GM19328 (cell line): ENCODE results near the gene ADAP1.

Source experiments
- ATAC-seq: cut with Tn5 transposase; IDR thresholded peaks from one replicate; pipeline ENCODE4 v1.9.1; 2021; ENCODE audit warnings: mild to moderate bottlenecking, moderate library complexity; ENCODE audit not compliant: unreplicated experiment

Gene ADAP1

DNA sequence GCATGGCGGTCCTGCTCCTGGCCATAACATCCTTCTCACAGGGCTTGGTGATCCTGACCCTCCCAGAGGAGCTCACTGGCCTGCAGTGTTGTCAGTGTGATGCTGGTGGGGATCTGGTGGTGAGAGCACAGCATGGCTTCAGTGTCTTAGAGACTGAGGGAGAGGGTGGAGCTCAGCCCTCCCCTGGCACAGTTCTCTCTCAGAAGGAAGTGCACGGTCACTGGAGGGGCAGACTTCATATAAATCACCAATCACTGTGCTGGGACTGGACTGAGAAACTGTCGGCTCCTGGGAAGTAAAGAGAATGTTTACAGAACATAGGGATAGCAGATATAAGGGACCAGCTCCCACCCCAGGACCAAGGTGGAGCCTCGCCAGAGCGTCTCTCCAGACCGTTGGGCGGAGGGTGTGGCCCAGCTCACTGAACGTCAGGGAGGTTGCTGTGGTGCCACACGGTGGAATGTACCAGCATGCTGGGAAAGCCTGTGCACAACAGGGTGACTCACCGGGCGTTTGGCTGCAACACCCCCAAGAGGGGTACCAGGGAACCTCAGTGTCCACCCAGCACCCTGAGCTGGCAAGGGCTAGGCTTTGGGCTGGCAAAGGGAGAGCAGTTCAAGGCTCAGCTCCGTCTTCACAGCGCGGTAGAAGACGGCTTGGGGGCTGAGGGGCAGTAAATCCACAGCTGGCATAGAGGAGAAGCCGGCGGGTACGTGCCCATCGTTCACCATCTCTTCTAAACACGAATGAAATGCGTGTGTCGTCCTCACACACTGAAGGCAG, 86.9 kb downstream of the ADAP1 start:
- no peak for ATAC-seq

DNA sequence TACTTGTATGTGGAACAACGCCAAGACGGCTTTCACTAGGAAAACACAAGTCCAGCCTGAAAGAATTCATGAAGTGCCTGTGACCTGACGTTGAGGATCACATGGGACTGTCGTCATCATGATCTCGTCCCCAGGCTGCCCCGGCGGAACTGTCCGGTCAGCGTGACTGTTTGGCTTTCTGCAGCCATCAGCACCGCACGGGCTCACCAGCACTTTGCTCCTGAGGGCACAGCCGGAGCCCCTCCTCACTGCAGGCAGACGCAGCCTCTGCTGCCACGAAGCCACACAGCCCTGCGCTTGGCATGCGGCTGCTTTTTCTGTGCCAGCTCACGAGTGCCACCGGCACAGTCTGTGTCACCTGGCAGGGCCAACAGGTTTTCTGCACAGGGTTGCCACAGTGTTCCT, 87.5 kb downstream of the ADAP1 start:
- ATAC-seq = no peak

DNA sequence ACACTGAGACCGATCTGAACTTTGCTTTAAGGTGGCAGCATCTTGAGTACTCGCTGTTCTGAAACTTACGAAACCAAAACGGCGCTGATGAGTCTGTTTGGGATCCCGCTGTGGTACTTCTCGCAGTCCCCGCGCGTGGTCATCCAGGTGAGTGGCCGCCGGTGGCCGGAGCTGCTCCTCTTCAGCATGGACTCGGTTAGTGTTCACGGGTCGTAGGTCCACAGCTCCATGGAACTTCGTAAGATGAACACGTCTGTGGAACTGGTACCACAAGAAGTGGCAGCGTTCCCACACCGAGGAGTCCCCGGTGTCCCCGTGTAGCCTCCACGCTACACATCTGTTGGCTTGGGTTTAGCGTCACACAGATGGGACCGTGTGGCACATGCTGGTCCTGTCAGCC, 88.6 kb downstream of the ADAP1 start:
- no peak for ATAC-seq

DNA sequence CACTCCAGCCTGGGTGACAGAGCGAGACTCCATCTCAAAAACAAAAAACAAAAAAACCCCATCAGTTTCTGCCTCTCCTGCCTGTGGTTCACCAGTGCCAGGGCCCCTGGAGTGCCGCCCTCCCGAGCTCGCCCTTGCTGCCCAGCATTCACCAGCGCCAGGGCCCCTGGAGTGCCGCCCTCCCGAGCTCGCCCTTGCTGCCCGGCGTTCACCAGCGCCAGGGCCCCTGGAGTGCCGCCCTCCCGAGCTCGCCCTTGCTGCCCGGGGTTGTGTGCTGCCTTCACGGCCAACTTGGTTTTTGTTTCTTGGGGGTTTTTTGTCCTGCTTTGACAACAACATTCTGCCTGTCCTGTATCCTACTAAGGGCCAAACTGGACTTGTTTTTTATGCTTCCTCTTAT, 91.4 kb downstream of the ADAP1 start:
- no peak for ATAC-seq

DNA sequence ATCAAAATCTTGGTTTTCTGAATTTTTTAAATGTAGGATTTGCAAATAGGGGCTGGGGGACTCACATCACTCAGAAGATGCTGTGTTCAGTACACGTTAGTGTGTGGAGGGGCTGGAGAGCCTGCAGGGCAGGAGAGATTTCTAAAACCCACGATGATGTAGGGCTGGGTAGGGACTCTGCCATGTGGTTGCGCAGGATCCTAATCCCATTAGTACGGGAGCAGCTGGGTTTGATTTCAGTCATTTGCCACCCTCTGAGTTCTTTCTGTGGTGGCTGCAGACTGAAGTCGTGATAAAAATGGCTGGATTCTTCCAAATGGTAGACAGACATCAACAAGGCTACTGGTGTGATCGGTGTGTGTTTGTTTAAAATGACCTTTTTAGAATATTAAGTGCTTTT, 92.3 kb downstream of the ADAP1 start:
- ATAC-seq = no peak

DNA sequence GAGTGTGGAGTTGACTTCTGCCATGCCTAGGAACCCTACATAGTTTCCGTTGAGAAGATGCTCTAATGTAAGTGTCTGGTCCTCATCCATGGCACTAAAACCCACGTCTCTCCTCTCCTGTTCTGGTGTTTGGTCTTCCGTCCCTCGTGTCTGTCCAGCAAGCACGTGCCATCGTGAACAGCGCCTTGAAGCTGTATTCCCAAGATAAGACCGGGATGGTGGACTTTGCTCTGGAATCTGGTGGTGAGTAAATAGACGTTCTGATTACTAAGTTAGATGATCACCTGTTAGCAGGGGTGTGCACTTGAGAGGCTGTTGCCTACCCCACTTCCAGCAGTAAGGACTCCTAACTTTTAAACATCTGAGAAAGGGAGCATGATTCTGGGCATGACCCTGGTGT, 93.3 kb downstream of the ADAP1 start:
- ATAC-seq = no peak

DNA sequence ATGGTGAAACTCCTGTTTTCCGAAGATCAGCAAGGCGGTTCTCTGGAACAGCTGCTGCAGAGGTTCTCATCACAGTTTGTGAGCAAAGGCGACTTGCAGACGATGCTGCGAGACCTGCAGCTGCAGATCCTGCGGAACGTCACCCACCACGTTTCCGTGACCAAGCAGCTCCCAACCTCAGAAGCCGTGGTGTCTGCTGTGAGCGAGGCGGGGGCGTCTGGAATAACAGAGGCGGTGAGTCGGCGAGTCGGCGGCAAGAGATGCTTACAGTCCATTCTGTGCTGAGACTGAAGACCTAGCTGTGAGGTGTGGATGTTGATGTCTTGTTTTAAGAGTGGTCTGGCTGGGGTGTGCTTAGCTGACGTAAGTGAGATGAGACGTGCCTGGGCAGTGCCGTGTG, 94.3 kb downstream of the ADAP1 start:
- ATAC-seq = no peak

DNA sequence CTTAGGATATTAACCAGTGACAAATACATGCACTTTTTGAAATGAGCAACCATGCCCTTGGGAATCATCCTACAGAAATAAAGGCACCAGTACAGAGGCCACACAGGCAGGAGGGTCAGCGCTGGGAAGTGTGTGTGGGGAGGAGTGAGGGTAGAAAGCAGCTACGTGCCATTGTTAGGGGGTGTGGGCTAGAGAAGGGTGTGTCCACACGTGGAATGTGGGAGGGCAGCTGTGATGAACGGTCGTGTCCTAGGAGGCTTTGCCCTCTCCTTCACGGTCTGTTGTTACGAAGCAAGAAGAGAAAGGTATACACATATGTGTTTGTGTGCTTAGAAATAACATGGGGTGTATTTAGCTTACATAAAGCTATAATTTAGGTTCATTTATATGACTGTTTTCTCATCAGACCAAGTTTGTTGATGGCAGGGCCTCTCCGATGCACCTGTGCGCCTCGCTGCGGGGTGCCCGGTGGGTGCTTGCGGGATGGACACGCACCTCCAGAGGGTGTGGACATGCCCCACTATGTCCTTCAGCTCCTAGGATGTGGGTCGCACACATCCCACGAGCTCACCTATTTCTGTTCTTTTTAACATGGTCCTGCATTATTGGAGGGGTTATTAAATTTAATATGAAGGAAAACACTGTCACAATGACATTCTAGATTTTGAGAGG, 95.0 kb downstream of the ADAP1 start:
- no peak for ATAC-seq

DNA sequence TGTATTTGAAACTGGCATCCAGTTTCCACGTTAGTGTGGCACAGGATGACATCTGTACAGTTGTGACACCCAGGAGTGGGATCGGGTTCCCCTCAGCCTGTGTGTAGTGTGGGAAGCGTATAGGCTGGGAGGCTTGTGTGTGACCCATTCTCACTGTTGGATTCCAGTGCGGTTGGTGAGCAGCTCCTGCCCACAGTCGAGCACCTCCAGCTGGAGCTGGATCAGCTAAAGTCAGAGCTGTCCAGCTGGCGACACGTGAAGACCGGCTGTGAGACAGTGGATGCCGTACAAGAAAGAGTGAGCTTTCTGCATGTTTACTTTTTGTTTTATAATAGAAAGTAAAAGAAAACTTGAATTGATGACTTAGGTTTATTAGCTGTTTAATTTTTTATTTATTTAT, 96.8 kb downstream of the ADAP1 start:
- ATAC-seq = no peak

DNA sequence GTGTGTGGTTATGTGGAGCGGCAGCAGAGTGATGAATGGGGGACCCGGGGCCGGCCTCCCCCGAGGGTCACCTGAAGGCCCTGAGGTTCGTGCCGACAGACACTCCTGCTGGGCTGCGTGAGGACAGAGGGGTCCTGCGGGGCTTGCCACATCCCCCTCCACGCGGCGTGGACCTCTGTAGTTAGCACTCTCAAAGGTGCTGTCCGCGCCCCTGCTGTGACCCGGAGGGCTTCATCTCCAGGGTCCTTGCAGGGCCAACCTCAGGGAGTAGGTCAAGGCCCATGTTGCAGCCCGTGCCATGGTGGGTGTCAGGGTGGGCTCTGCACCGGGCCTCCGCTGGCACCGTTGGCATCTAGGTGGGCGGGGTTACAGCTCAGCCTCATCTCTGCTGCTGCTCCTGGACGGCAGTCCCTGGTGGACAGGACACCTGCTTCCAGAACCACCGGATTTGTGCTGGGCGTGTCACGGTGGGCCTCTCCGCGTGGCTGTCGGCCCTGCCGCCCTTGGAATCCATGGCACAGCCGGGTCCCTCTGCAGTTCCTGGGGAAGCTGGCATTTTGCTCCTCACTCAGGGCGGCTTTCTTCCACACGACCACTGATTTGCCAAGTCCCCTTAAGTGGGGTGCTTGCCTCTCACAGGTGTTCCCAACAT, 97.9 kb downstream of the ADAP1 start:
- no peak for ATAC-seq

DNA sequence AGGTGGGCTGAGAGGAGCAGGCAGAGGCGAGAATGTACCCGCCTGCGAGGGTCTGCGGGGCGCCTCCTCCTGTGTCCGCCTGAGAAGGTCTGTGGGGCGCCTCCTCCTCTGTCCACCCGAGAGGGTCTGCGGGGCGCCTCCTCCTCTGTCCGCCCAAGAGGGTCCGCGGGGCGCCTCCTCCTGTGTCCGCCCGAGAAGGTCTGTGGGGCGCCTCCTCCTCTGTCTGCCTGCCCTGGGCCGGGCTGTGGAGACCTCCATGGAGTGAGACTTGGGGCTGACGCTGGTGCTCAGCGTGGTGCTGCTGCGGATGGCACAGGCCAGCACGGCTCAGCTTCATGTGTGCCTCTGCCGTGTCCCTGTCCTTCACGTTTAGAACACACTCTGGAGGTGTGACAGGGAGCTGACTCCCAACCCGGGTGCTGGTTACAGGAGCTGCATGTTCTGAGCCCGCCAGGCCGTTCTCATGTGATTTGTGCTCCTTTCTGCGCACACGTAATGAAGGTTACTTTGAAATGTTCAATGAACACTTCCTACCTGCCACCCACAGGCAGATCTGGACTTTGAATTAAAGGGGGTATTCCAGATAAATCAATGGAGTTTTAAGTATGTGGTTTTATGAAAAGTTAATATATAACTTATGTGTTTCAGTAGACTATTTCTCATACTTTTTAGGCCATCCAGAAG, 98.7 kb downstream of the ADAP1 start:
- no peak for ATAC-seq

DNA sequence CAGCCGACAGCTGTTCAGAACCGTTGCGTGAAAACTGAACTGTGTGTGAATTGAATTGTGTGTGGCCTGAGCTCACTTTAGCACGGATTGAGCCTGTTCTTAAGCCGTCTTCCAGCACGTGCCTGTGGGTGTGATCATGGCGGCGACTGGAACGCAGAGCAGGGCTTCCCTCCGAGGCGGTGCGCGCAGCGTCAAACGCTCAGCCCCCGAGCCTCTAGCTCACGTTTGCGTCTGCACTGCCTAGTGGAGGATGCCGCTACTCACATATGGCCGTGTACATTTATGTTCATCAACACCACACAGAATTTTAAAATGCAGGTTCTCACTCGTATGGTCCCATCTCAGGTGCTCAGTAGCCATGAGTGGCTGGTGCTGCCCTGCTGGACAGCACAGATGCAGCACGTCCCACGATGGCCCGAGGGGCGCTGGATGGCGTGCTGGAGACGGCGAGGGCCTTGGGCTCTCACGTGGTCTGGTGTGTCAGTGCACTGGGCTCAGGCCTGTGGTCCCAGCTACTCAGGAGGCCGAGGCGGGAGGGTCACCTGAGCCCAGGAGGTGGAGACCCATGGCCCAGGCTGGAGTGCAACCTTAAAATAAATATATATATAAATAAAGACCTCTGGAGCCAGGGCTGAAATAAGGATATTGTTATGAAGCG, 100.2 kb downstream of the ADAP1 start:
- ATAC-seq = no peak

DNA sequence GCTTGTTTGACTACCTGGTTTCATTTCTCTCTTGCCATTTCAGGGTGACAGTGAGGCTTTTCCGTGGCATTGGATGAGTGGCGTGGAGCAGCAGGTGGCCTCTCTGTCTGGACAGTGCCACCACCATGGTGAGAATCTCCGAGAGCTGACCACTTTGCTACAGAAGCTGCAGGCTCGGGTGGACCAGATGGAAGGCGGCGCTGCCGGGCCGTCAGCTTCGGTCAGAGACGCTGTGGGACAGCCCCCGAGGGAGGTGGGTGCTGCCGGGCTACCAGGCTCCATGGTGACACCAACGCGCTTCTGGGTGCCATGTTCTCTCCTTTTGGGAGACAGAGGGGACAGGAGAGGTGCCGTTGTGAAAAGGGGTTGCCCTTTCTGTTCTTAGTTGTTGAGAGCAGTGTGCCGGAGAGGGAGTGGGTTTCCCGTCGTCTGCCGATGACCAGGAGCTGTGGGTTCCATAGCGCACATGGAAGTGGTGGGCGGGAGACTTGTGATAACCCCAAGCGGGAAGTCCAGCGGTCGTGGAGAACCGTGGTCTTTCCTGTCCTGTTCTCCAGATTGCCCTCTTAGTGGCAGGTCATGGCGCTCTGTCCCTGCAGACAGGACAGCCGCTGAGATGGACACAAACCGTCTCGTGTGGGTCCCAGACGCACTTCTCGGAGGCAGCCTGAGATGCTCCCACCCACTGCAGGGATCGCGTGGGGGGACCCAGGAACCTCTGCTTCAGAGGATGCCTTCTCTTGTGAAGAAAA, 100.9 kb downstream of the ADAP1 start:
- ATAC-seq = no peak

DNA sequence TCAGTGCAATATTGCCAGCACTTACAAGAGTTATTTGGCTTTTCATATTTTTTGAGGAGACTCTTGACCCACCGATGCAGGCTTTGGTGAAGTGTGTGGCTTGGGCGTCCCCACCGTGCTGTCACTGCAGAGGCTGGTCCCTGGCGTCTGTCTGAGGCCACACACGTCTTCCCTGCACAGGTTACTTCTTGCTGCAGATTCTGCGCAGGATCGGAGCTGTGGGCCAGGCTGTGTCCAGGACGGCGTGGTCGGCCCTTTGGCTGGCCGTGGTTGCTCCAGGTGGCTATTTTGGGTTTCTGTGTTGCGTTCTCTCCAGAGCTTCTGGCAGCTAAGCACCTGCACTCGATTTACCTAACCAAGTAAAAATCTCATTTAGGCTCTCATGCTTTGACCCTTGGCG, 103.3 kb downstream of the ADAP1 start:
- ATAC-seq = no peak

DNA sequence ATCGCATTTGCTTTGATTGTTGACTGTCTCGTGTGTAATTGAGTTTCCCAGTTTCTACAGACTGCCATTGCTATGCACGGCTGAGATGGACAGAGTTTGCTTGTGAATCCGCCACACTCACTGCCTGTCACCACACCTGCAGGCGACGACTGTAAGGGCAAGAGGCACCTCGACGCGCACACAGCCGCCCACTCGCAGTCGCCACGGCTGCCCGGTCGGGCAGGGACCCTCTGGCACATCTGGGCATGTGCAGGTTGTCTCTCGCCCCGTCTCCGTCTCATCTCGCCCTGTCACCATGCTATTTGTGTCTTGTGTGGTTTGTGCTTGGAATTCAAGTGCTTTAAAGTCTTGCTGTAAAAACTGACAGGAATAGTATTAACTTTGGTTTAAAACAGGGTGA, 104.7 kb downstream of the ADAP1 start:
- ATAC-seq = no peak

DNA sequence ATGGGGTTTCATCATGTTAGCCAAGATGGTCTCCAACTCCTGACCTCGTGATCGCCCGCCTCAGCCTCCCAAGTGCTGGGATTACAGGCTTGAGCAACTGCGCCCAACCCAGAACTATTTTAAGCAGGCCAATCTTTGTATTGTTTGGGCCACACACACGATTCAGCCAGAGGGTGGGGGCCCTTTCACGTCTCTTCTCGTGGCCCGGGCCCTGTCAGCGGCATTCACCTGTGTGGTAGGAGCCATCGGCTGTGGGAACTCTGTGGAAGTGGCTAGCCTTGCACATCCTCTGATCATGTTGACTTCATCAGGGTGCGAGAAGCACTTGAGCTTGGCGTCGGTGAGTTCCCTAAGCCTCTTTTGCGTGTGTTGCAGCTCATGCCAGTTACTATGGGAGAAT, 105.3 kb downstream of the ADAP1 start:
- ATAC-seq = no peak
